ENCODE data around the gene OR1E2.
A peak's percentile ranks its signal among the peaks of the same experiment; 100 is the strongest.
"Not testable (repeated sequence)": the region's sequence is repeated elsewhere in the genome, so short reads cannot be mapped to it uniquely, and the experiment has no call there.

The OR1E2 gene

GRCh38 chr17:3440451-3440850 is 6.8 kb upstream of the OR1E2 start:
- H2BK5ac ChIP-seq (ENCODE audit: low read length), result no peak overlapping the region
- H3K79me1 ChIP-seq (ENCODE audit: low read depth, low read length), result no peaks in the 10 kb centered on the region

GRCh38 chr17:3438368-3438767 is 4.7 kb upstream of the OR1E2 start:
- no peak overlapping the region for H3K9ac ChIP-seq (ENCODE audit: low read depth, low read length, poor library complexity)
- H4K8ac ChIP-seq (ENCODE audit: low read depth, low read length), result no peak overlapping the region
- no peaks in the 10 kb centered on the region for H3K9me3 ChIP-seq (replicated peaks in 1 of 2; ENCODE audit: control insufficient read depth in 2 of 2, insufficient read depth in 1 of 2, low read depth in 1 of 2, low read length in 2 of 2)
- H3K14ac ChIP-seq (ENCODE audit: low read length), result no peak overlapping the region
- H3K36me3 ChIP-seq (replicated peaks in 1 of 2; ENCODE audit: control insufficient read depth in 2 of 2, insufficient read depth in 2 of 2, low read length in 2 of 2), result no peaks in the 10 kb centered on the region
- no peak overlapping the region for H2AFZ ChIP-seq (ENCODE audit: low read length)
- H3K4me1 ChIP-seq (ENCODE audit: control insufficient read depth in 2 of 2, insufficient read depth in 1 of 2, low read depth in 1 of 2, low read length in 2 of 2), result no peaks in the 10 kb centered on the region
- H2BK120ac ChIP-seq (ENCODE audit: low read depth, low read length), result no peak overlapping the region
- no peaks in the 10 kb centered on the region for H3K79me1 ChIP-seq (ENCODE audit: low read depth, low read length)
- no peak overlapping the region for H2BK15ac ChIP-seq (ENCODE audit: low read length)
- H3K4me2 ChIP-seq (ENCODE audit: insufficient read depth, low read length, poor library complexity, severe bottlenecking), result no peak overlapping the region
- H3K18ac ChIP-seq (ENCODE audit: low read length), result no peak overlapping the region
- peaks cover 0 to 2% (median 0%) of the 10 kb centered on the region in 3 experiments for H3K27me3 ChIP-seq (ENCODE audit: control insufficient read depth in 3 of 3, insufficient read depth in 3 of 3, low read depth in 1 of 3, low read length in 3 of 3)
- no peak overlapping the region for H2AK5ac ChIP-seq (ENCODE audit: low read depth, low read length)
- H4K91ac ChIP-seq (ENCODE audit: low read depth, low read length, poor library complexity), result no peak overlapping the region
- H3K27ac ChIP-seq (replicated peaks; ENCODE audit: low read length), result no peak overlapping the region
- no peak overlapping the region for H3K4ac ChIP-seq (ENCODE audit: low read length)
- H2BK5ac ChIP-seq (ENCODE audit: low read length), result no peak overlapping the region
- no peak overlapping the region for H3K23ac ChIP-seq (ENCODE audit: low read depth, low read length, poor library complexity)
- no CpG with 5 or more reads among the region's 1 CpG for whole genome bisulfite sequencing, 2 donors (ENCODE audit: extremely low coverage in 2 of 2, insufficient read length in 2 of 2, insufficient replicate concordance in 1 of 2)
- no peak for DNase-seq (ENCODE audit: low spot score)
- no peak overlapping the region for H2BK12ac ChIP-seq (ENCODE audit: low read length)
- H3K4me3 ChIP-seq (ENCODE audit: low read length in 2 of 2), result no peak overlapping the region

More at GRCh38 chr17:3440451-3440850, 6.8 kb upstream of the OR1E2 start:
- no CpG with 5 or more reads among the region's 2 CpGs for WGBS, 2 donors (ENCODE audit: extremely low coverage in 2 of 2, insufficient read length in 2 of 2, insufficient replicate concordance in 1 of 2)
- Histone ChIP-seq H3K4ac (ENCODE audit: low read length) (no peak overlapping the region), H3K4me3 (ENCODE audit: low read length in 2 of 2) (no peak overlapping the region), H3K9ac (ENCODE audit: low read depth, low read length, poor library complexity) (no peak overlapping the region), H2AFZ (ENCODE audit: low read length) (no peak overlapping the region), H2AK5ac (ENCODE audit: low read depth, low read length) (no peak overlapping the region), H2BK15ac (ENCODE audit: low read length) (no peak overlapping the region), H3K4me1 (ENCODE audit: control insufficient read depth in 2 of 2, insufficient read depth in 1 of 2, low read depth in 1 of 2, low read length in 2 of 2) (no peaks in the 10 kb centered on the region), H3K4me2 (ENCODE audit: insufficient read depth, low read length, poor library complexity, severe bottlenecking) (no peak overlapping the region), H3K23ac (ENCODE audit: low read depth, low read length, poor library complexity) (no peak overlapping the region), H3K14ac (ENCODE audit: low read length) (no peak overlapping the region), H3K27me3 (ENCODE audit: control insufficient read depth in 3 of 3, insufficient read depth in 3 of 3, low read depth in 1 of 3, low read length in 3 of 3) (peaks cover 0 to 2% (median 0%) of the 10 kb centered on the region in 3 experiments), H3K36me3 (replicated peaks in 1 of 2; ENCODE audit: control insufficient read depth in 2 of 2, insufficient read depth in 2 of 2, low read length in 2 of 2) (no peaks in the 10 kb centered on the region), H2BK120ac (ENCODE audit: low read depth, low read length) (no peak overlapping the region), H3K18ac (ENCODE audit: low read length) (no peak overlapping the region), H2BK12ac (ENCODE audit: low read length) (no peak overlapping the region), H3K9me3 (replicated peaks in 1 of 2; ENCODE audit: control insufficient read depth in 2 of 2, insufficient read depth in 1 of 2, low read depth in 1 of 2, low read length in 2 of 2) (no peaks in the 10 kb centered on the region), H4K91ac (ENCODE audit: low read depth, low read length, poor library complexity) (no peak overlapping the region), H3K27ac (replicated peaks; ENCODE audit: low read length) (no peak overlapping the region), H4K8ac (ENCODE audit: low read depth, low read length) (no peak overlapping the region)
- DNase-seq (ENCODE audit: low spot score), result no peak

GRCh38 chr17:3433215-3433614 is 426 bp downstream of the OR1E2 start:
- not testable (repeated sequence) for H3K9me3 ChIP-seq (replicated peaks in 1 of 2; ENCODE audit: control insufficient read depth in 2 of 2, insufficient read depth in 1 of 2, low read depth in 1 of 2, low read length in 2 of 2); H2BK120ac ChIP-seq (ENCODE audit: low read depth, low read length); H3K4ac ChIP-seq (ENCODE audit: low read length); DNase-seq (ENCODE audit: low spot score); H4K8ac ChIP-seq (ENCODE audit: low read depth, low read length); H3K9ac ChIP-seq (ENCODE audit: low read depth, low read length, poor library complexity); H3K27me3 ChIP-seq (ENCODE audit: control insufficient read depth in 3 of 3, insufficient read depth in 3 of 3, low read depth in 1 of 3, low read length in 3 of 3); H3K79me1 ChIP-seq (ENCODE audit: low read depth, low read length); H3K4me1 ChIP-seq (ENCODE audit: control insufficient read depth in 2 of 2, insufficient read depth in 1 of 2, low read depth in 1 of 2, low read length in 2 of 2); H3K36me3 ChIP-seq (replicated peaks in 1 of 2; ENCODE audit: control insufficient read depth in 2 of 2, insufficient read depth in 2 of 2, low read length in 2 of 2); H2AFZ ChIP-seq (ENCODE audit: low read length); H2AK5ac ChIP-seq (ENCODE audit: low read depth, low read length); H2BK5ac ChIP-seq (ENCODE audit: low read length); H3K23ac ChIP-seq (ENCODE audit: low read depth, low read length, poor library complexity); H3K27ac ChIP-seq (replicated peaks; ENCODE audit: low read length); H2BK15ac ChIP-seq (ENCODE audit: low read length); H3K4me3 ChIP-seq (ENCODE audit: low read length in 2 of 2); H4K91ac ChIP-seq (ENCODE audit: low read depth, low read length, poor library complexity); H2BK12ac ChIP-seq (ENCODE audit: low read length); H3K4me2 ChIP-seq (ENCODE audit: insufficient read depth, low read length, poor library complexity, severe bottlenecking)
- H3K18ac ChIP-seq (ENCODE audit: low read length), result peak overlapping the region; percentile 28
- no CpG with 5 or more reads among the region's 7 CpGs for WGBS, 2 donors (ENCODE audit: extremely low coverage in 2 of 2, insufficient read length in 2 of 2, insufficient replicate concordance in 1 of 2)
- H3K14ac ChIP-seq (ENCODE audit: low read length), result peak overlapping the region; percentile 2

- Histone ChIP-seq H3K79me1 (ENCODE audit: low read depth, low read length) (no peaks in the 10 kb centered on the region), H2AK5ac (ENCODE audit: low read depth, low read length) (no peak overlapping the region), H3K9me3 (replicated peaks in 1 of 2; ENCODE audit: control insufficient read depth in 2 of 2, insufficient read depth in 1 of 2, low read depth in 1 of 2, low read length in 2 of 2) (peaks cover 0 to 3% of the 10 kb centered on the region in 2 donors), H3K27ac (replicated peaks; ENCODE audit: low read length) (no peak overlapping the region), H2BK15ac (ENCODE audit: low read length) (no peak overlapping the region), H4K8ac (ENCODE audit: low read depth, low read length) (no peak overlapping the region), H3K27me3 (ENCODE audit: control insufficient read depth in 3 of 3, insufficient read depth in 3 of 3, low read depth in 1 of 3, low read length in 3 of 3) (no peaks in the 10 kb centered on the region), H3K4me1 (ENCODE audit: control insufficient read depth in 2 of 2, insufficient read depth in 1 of 2, low read depth in 1 of 2, low read length in 2 of 2) (no peaks in the 10 kb centered on the region), H2AFZ (ENCODE audit: low read length) (no peak overlapping the region), H3K18ac (ENCODE audit: low read length) (no peak overlapping the region), H3K36me3 (replicated peaks in 1 of 2; ENCODE audit: control insufficient read depth in 2 of 2, insufficient read depth in 2 of 2, low read length in 2 of 2) (no peaks in the 10 kb centered on the region), H3K9ac (ENCODE audit: low read depth, low read length, poor library complexity) (no peak overlapping the region), H3K23ac (ENCODE audit: low read depth, low read length, poor library complexity) (no peak overlapping the region), H4K91ac (ENCODE audit: low read depth, low read length, poor library complexity) (no peak overlapping the region), H2BK120ac (ENCODE audit: low read depth, low read length) (no peak overlapping the region), H3K4me3 (ENCODE audit: low read length in 2 of 2) (no peak overlapping the region), H3K14ac (ENCODE audit: low read length) (no peak overlapping the region), H2BK12ac (ENCODE audit: low read length) (no peak overlapping the region), H3K4ac (ENCODE audit: low read length) (no peak overlapping the region), H2BK5ac (ENCODE audit: low read length) (no peak overlapping the region), H3K4me2 (ENCODE audit: insufficient read depth, low read length, poor library complexity, severe bottlenecking) (no peak overlapping the region)
- no CpG with 5 or more reads among the region's 2 CpGs for WGBS, 2 donors (ENCODE audit: extremely low coverage in 2 of 2, insufficient read length in 2 of 2, insufficient replicate concordance in 1 of 2)
- DNase-seq (ENCODE audit: low spot score), result no peak
Observed at GRCh38 chr17:3418222-3418621, 15.4 kb downstream of the OR1E2 start.
